DOHH2 (cell line): ENCODE data around the gene SEMA3D.

Source experiments
- H3F3A ChIP-seq: fragments of 200-600 bp; sonication (generic), shearing (Covaris generic); 2 replicates; pipeline ENCODE4 v1.6.0; 2016; ENCODE audit warnings: antibody characterized with exemption, mild to moderate bottlenecking; ENCODE audit not compliant: control insufficient read depth, insufficient read depth
- H3K27ac ChIP-seq: fragments of 200-600 bp; sonication (generic); 2 replicates; pipeline ENCODE4 v1.5.1; 2014; ENCODE audit warnings: low read depth, mild to moderate bottlenecking, low read length, moderate library complexity
- H3K27me3 ChIP-seq: fragments of 200-600 bp; sonication (generic); 2 replicates; pipeline ENCODE4 v1.6.1; 2014; ENCODE audit warnings: mild to moderate bottlenecking, low read length, mixed read lengths; ENCODE audit not compliant: control insufficient read depth
- H3K36me3 ChIP-seq: fragments of 200-600 bp; sonication (generic); 2 replicates; pipeline ENCODE4 v1.6.1; 2014; ENCODE audit warnings: mild to moderate bottlenecking, low read length, moderate library complexity, mixed read lengths; ENCODE audit not compliant: control insufficient read depth
- H3K4me1 ChIP-seq: fragments of 200-600 bp; sonication (generic); 2 replicates; pipeline ENCODE4 v1.6.1; 2014; ENCODE audit warnings: mild to moderate bottlenecking, low read length, mixed read lengths; ENCODE audit not compliant: control insufficient read depth
- H3K4me2 ChIP-seq: fragments of 200-600 bp; sonication (generic); 2 replicates; pipeline ENCODE4 v1.6.0; 2014; ENCODE audit warnings: mild to moderate bottlenecking, low read length, moderate library complexity
- H3K4me3 ChIP-seq: fragments of 200-600 bp; sonication (generic); 2 replicates; pipeline ENCODE4 v1.5.1; 2014; ENCODE audit warnings: mild to moderate bottlenecking, low read length, mixed read lengths
- H3K79me2 ChIP-seq: fragments of 200-600 bp; sonication (generic); 2 replicates; pipeline ENCODE4 v1.6.1; 2014; ENCODE audit warnings: mild to moderate bottlenecking, low read length, mixed read lengths; ENCODE audit not compliant: control insufficient read depth
- H3K9me2 ChIP-seq: fragments of 200-600 bp; sonication (generic); replicated peaks from 2 replicates; pipeline ENCODE4 v1.6.1; 2014; ENCODE audit warnings: mild to moderate bottlenecking, low read length, mixed read lengths; ENCODE audit not compliant: control insufficient read depth
- H3K9me3 ChIP-seq: fragments of 200-600 bp; sonication (generic); 2 replicates; pipeline ENCODE4 v1.6.1; 2014; ENCODE audit warnings: antibody characterized with exemption, low read length, mixed read lengths; ENCODE audit not compliant: control insufficient read depth, insufficient read depth
- H4K20me1 ChIP-seq: fragments of 200-600 bp; sonication (generic); 2 replicates; pipeline ENCODE4 v1.6.0; 2014; ENCODE audit warnings: low read depth, mild to moderate bottlenecking, antibody characterized with exemption, low read length, moderate library complexity; ENCODE audit not compliant: control insufficient read depth, insufficient read depth
- EZH2phosphoT487 ChIP-seq: fragments of 200-600 bp; sonication (generic); IDR thresholded peaks from 2 replicates; pipeline ENCODE4 v1.6.1; 2017; ENCODE audit warnings: borderline replicate concordance, mild to moderate bottlenecking, antibody characterized with exemption, low read length, moderate library complexity, mixed read lengths
- TF ChIP-seq, protein P1 (sequence below): fragments of 200-600 bp; sonication (generic); IDR thresholded peaks from one replicate; pipeline ENCODE4 v1.5.1; 2014; ENCODE audit warnings: antibody characterized with exemption, mild to moderate bottlenecking, low read depth, low read length; ENCODE audit not compliant: poor library complexity, severe bottlenecking

Gene SEMA3D

DNA sequence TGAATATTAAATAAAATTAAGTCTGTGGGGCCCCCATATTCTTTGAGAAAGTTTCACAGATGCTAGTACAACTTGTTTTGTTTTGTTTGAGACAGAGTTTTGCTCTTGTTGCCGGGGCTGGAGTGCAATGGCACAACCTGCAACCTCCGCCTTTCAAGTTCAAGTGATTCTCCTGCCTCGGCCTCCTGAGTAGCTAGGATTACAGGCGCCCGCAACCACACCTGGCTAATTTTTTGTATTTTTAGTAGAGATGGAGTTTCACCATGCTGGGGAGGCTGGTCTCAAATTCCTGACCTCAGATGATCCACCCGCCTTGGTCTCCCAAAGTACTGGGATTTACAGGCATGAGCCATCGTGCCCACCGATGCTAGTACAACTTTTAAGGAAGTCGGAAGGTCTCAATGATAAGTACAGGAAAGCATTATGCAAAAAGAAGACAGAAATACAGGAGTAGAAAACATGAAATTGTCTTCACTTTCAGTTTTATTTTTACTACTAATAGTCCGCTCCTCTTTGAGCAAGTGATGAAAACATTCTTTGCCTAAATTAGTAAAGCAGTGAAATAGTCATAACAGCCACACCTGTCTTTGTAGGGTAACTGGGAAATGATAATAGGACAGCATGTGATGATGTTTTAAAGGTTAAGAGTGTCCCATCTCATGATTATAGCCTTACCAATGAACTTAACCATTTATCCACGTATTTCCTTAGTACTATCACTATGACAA is 147.5 kb downstream of the SEMA3D start:
- TF ChIP-seq EZH2phosphoT487, result no peak
- TF ChIP-seq, protein P1, sequence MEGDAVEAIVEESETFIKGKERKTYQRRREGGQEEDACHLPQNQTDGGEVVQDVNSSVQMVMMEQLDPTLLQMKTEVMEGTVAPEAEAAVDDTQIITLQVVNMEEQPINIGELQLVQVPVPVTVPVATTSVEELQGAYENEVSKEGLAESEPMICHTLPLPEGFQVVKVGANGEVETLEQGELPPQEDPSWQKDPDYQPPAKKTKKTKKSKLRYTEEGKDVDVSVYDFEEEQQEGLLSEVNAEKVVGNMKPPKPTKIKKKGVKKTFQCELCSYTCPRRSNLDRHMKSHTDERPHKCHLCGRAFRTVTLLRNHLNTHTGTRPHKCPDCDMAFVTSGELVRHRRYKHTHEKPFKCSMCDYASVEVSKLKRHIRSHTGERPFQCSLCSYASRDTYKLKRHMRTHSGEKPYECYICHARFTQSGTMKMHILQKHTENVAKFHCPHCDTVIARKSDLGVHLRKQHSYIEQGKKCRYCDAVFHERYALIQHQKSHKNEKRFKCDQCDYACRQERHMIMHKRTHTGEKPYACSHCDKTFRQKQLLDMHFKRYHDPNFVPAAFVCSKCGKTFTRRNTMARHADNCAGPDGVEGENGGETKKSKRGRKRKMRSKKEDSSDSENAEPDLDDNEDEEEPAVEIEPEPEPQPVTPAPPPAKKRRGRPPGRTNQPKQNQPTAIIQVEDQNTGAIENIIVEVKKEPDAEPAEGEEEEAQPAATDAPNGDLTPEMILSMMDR, result no peak
- Histone ChIP-seq H3K4me1 (no peaks in the 10 kb centered on the region), H3K27ac (no peak overlapping the region), H3K9me2 (no peaks in the 10 kb centered on the region), H3K36me3 (no peaks in the 10 kb centered on the region), H3K9me3 (no peaks in the 10 kb centered on the region), H3K79me2 (no peaks in the 10 kb centered on the region), H3K4me2 (no peak overlapping the region), H3K27me3 (no peaks in the 10 kb centered on the region), H3F3A (no peaks in the 10 kb centered on the region), H3K4me3 (no peak overlapping the region), H4K20me1 (no peaks in the 10 kb centered on the region)

DNA sequence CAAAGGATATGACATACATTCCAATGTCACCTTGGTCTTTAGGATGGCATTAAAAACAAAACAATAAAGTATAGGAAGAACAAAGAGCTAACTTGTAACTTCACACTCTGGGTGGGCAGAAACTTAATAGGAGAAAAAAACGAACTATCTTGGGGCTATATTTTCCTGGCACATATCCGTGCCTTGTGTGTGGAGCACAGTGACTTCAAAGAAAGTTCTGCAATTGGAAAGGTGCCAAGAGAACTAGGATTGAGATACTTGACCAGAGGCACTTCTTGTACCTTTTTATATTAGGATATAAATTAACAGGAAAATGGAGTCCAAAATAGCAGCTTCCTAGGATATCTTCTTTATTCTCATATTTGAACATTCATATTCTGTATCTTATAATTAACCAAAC is 148.4 kb downstream of the SEMA3D start:
- Histone ChIP-seq H4K20me1 (no peaks in the 10 kb centered on the region), H3K4me2 (no peak overlapping the region), H3K4me3 (no peak overlapping the region), H3K4me1 (no peaks in the 10 kb centered on the region), H3K9me3 (no peaks in the 10 kb centered on the region), H3K36me3 (no peaks in the 10 kb centered on the region), H3F3A (no peaks in the 10 kb centered on the region), H3K27me3 (no peaks in the 10 kb centered on the region), H3K79me2 (no peaks in the 10 kb centered on the region), H3K27ac (no peak overlapping the region), H3K9me2 (no peaks in the 10 kb centered on the region)
- no peak for TF ChIP-seq EZH2phosphoT487
- TF ChIP-seq, protein P1, result no peak

DNA sequence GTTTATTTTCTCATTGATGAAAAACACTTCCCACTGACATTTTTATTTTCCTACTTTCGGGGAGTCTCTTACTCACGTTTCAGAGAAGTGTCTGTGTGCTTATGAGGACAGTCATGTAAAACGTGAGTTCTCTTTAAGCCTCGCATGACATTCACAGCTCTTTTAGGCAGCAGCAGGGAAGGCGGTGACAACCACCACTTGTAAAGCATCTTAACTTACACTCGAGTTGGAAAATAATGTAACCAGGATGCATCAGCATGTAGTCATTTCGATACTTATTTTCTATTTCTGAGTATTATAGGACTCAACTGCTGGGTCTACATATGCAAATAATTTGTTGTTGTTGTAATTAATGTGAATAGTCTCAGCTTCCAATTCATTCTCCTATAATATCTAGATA is 153.6 kb downstream of the SEMA3D start:
- Histone ChIP-seq H3K4me3 (no peak overlapping the region), H4K20me1 (no peaks in the 10 kb centered on the region), H3K4me1 (no peaks in the 10 kb centered on the region), H3K36me3 (no peaks in the 10 kb centered on the region), H3K4me2 (no peak overlapping the region), H3K27me3 (no peaks in the 10 kb centered on the region), H3K27ac (no peak overlapping the region), H3K9me3 (no peaks in the 10 kb centered on the region), H3F3A (no peaks in the 10 kb centered on the region), H3K9me2 (no peaks in the 10 kb centered on the region), H3K79me2 (no peaks in the 10 kb centered on the region)
- TF ChIP-seq EZH2phosphoT487, result no peak
- TF ChIP-seq, protein P1, result no peak
